Spleen (tissue), 7 donors: ENCODE measurements around the gene ABHD12.

Experiments
- POLR2A ChIP-seq, 3 donors: fragments of 450-650 bp; IDR thresholded peaks; one replicate each; pipeline ENCODE4 v1.5.1; 2017; ENCODE audit warnings: antibody characterized with exemption in 3 of 3, mild to moderate bottlenecking in 1 of 3
- TF ChIP-seq, protein P1 (sequence below), 11 experiments: fragments of 200-600 bp in 7 of 11; fragments of 450-650 bp in 4 of 11; sonication (generic) in 4 of 11; IDR thresholded peaks in 8 of 11; conservative IDR thresholded peaks in 3 of 11; 1 replicate in 7 of 11; 2 replicates in 4 of 11; pipeline versions ENCODE4 v1.4.0 to v1.8.0; 2016 to 2021; ENCODE audit warnings: antibody characterized with exemption in 11 of 11, inconsistent platforms in 4 of 11, mild to moderate bottlenecking in 1 of 11
- donor health status: DM: no; HTN: no; CAD: no; lungs with moderate emphysema.
- donor health status: DM: no; HTN: no; CAD: no.
- donor health status: DM: no; HTN: no; CAD: no.

- TF ChIP-seq, protein P1, sequence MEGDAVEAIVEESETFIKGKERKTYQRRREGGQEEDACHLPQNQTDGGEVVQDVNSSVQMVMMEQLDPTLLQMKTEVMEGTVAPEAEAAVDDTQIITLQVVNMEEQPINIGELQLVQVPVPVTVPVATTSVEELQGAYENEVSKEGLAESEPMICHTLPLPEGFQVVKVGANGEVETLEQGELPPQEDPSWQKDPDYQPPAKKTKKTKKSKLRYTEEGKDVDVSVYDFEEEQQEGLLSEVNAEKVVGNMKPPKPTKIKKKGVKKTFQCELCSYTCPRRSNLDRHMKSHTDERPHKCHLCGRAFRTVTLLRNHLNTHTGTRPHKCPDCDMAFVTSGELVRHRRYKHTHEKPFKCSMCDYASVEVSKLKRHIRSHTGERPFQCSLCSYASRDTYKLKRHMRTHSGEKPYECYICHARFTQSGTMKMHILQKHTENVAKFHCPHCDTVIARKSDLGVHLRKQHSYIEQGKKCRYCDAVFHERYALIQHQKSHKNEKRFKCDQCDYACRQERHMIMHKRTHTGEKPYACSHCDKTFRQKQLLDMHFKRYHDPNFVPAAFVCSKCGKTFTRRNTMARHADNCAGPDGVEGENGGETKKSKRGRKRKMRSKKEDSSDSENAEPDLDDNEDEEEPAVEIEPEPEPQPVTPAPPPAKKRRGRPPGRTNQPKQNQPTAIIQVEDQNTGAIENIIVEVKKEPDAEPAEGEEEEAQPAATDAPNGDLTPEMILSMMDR (IDR thresholded peaks at IDR 0.05 in 8 of 11, conservative IDR thresholded peaks at IDR 0.05 in 3 of 11) = no peak
- TF ChIP-seq POLR2A (IDR thresholded peaks at IDR 0.05) = no peak
These were observed 116.9 kb downstream of the ABHD12 start for GRCh38 chr20:25273541-25274358.
